ENCODE data around the gene PHYHD1. TPM values are rescaled to one million over a fixed set of nuclear protein-coding genes. Genes with fewer than 3 reads are reported as not detected.
A peak's percentile ranks its signal among the peaks of the same experiment; 100 is the strongest.

The PHYHD1 gene
- total RNA-seq, 2 donors from 2014 or later = 15.2 to 18.0 TPM

- Histone ChIP-seq H3K27me3 (ENCODE audit: control insufficient read depth, insufficient read depth, low read length, poor library complexity, severe bottlenecking) (no peaks in the 10 kb centered on the region), H3K4me1 (ENCODE audit: control insufficient read depth, insufficient read depth, low read length) (peaks cover 11% of the 10 kb centered on the region), H3K27ac (ENCODE audit: low read depth, low read length) (no peak overlapping the region), H3K9ac (ENCODE audit: extremely low read depth, low read length, poor library complexity, severe bottlenecking) (no peak overlapping the region), H3K4me3 (ENCODE audit: low read length) (no peak overlapping the region), H3K36me3 (ENCODE audit: control insufficient read depth, insufficient read depth, low read length) (peaks cover 47% of the 10 kb centered on the region), H3K9me3 (ENCODE audit: control insufficient read depth, low read length) (no peaks in the 10 kb centered on the region)
- Mint-ChIP-seq H3K4me3 (no peak overlapping the region), H3K36me3 (ENCODE audit: low read depth) (peaks cover 47% of the 10 kb centered on the region), H3K27ac (peak overlapping the region; percentile 69), H3K9me3 (no peaks in the 10 kb centered on the region), H3K27me3 (ENCODE audit: insufficient read depth) (no peaks in the 10 kb centered on the region), H3K4me1 (peaks cover 41% of the 10 kb centered on the region)
- WGBS, 2 experiments (ENCODE audit: insufficient coverage in 1 of 2, insufficient read length in 1 of 2) = 91 to 94% methylated on average over 11 to 15 of the region's 15 CpGs
- no peak for TF ChIP-seq CTCF (conservative IDR thresholded peaks at IDR 0.05)
- no peak for DNase-seq
Measured at GRCh38 chr9:128885798-128886197, 35.0 kb upstream of the PHYHD1 start.

- Histone ChIP-seq H3K36me3 (ENCODE audit: control insufficient read depth, insufficient read depth, low read length) (peaks cover 48% of the 10 kb centered on the region), H3K4me1 (ENCODE audit: control insufficient read depth, insufficient read depth, low read length) (peaks cover 11% of the 10 kb centered on the region), H3K9ac (ENCODE audit: extremely low read depth, low read length, poor library complexity, severe bottlenecking) (no peak overlapping the region), H3K4me3 (ENCODE audit: low read length) (no peak overlapping the region), H3K27me3 (ENCODE audit: control insufficient read depth, insufficient read depth, low read length, poor library complexity, severe bottlenecking) (no peaks in the 10 kb centered on the region), H3K9me3 (ENCODE audit: control insufficient read depth, low read length) (no peaks in the 10 kb centered on the region), H3K27ac (ENCODE audit: low read depth, low read length) (no peak overlapping the region)
- Mint-ChIP-seq H3K27ac (peak overlapping the region; percentile 18), H3K27me3 (ENCODE audit: insufficient read depth) (no peaks in the 10 kb centered on the region), H3K9me3 (no peaks in the 10 kb centered on the region), H3K36me3 (ENCODE audit: low read depth) (peaks cover 48% of the 10 kb centered on the region), H3K4me3 (no peak overlapping the region), H3K4me1 (peaks cover 39% of the 10 kb centered on the region)
- no peak for TF ChIP-seq CTCF (conservative IDR thresholded peaks at IDR 0.05)
- no peak for DNase-seq
- WGBS, 2 experiments (ENCODE audit: insufficient coverage in 1 of 2, insufficient read length in 1 of 2) = 89 to 96% methylated on average over 11 to 13 of the region's 13 CpGs
Measured at GRCh38 chr9:128886211-128886891, 34.4 kb upstream of the PHYHD1 start.

- Histone ChIP-seq H3K36me3 (ENCODE audit: control insufficient read depth, insufficient read depth, low read length) (peaks cover 55% of the 10 kb centered on the region), H3K9me3 (ENCODE audit: control insufficient read depth, low read length) (no peaks in the 10 kb centered on the region), H3K27me3 (ENCODE audit: control insufficient read depth, insufficient read depth, low read length, poor library complexity, severe bottlenecking) (no peaks in the 10 kb centered on the region), H3K27ac (ENCODE audit: low read depth, low read length) (no peak overlapping the region), H3K4me1 (ENCODE audit: control insufficient read depth, insufficient read depth, low read length) (peaks cover 11% of the 10 kb centered on the region), H3K9ac (ENCODE audit: extremely low read depth, low read length, poor library complexity, severe bottlenecking) (no peak overlapping the region), H3K4me3 (ENCODE audit: low read length) (no peak overlapping the region)
- WGBS, 2 experiments (ENCODE audit: insufficient coverage in 1 of 2, insufficient read length in 1 of 2) = 95 to 100% methylated on average over 1 to 3 of the region's 3 CpGs
- H3K4me1 Mint-ChIP-seq = peaks cover 39% of the 10 kb centered on the region
- H3K9me3 Mint-ChIP-seq = no peaks in the 10 kb centered on the region
- peak overlapping the region; percentile 75 for H3K27ac Mint-ChIP-seq
- H3K36me3 Mint-ChIP-seq (ENCODE audit: low read depth) = peaks cover 51% of the 10 kb centered on the region
- no peak for TF ChIP-seq CTCF (conservative IDR thresholded peaks at IDR 0.05)
- no peak overlapping the region for H3K4me3 Mint-ChIP-seq
- DNase-seq = no peak
- H3K27me3 Mint-ChIP-seq (ENCODE audit: insufficient read depth) = no peaks in the 10 kb centered on the region
Measured at GRCh38 chr9:128887049-128887448, 33.7 kb upstream of the PHYHD1 start.

Data from endodermal cell (in vitro differentiated cells).